Panc1 (cell line): ENCODE data around the gene FSIP1. TPM values are rescaled to one million over a fixed set of nuclear protein-coding genes. Genes with fewer than 3 reads are reported as not detected.

Experiments used
- ATAC-seq: fragments of 200-7000 bp; cut with Tn5 transposase; 2 replicates; pipeline ENCODE4 v1.9.1; 2020; ENCODE audit warnings: mild to moderate bottlenecking, moderate library complexity
- BruUV-seq: library from RNA; stranded (reverse); fragments of 400-500 nt; replicated peaks from 2 replicates; lab custom pipeline; 2021; lab: Mats Ljungman, UMichigan
- CTCF ChIA-PET: fragments of 300-600 bp; sonication (Branson Sonifier 250); formaldehyde crosslinking; loops from one replicate; lab custom pipeline; 2022; ENCODE audit warnings: antibody characterized with exemption; lab: Charles Lee
- POLR2A ChIA-PET: fragments of 300-600 bp; sonication (Branson Sonifier 250); formaldehyde crosslinking; loops from one replicate; lab custom pipeline; 2022; ENCODE audit warnings: antibody characterized with exemption; lab: Charles Lee
- DNase-seq: peaks from one replicate; pipeline ENCODE4 v3.0.0-alpha.2; 2010; ENCODE audit warnings: low read depth, low spot score
- H3K27ac ChIP-seq: 2 replicates; pipeline ENCODE4 v1.5.1; 2011; ENCODE audit warnings: mild to moderate bottlenecking, low read length, inconsistent platforms
- H3K27me3 ChIP-seq: fragments of 200-500 bp; sonication (Bioruptor generic); 2 replicates; pipeline ENCODE4 v1.6.0; 2014; ENCODE audit warnings: low read length, inconsistent platforms; ENCODE audit not compliant: control insufficient read depth, insufficient read depth
- H3K36me3 ChIP-seq: fragments of 200-500 bp; sonication (Bioruptor generic); 2 replicates; pipeline ENCODE4 v1.5.1; 2014; ENCODE audit warnings: inconsistent platforms, mild to moderate bottlenecking, low read length, moderate library complexity; ENCODE audit not compliant: control insufficient read depth, insufficient read depth
- H3K4me1 ChIP-seq: 2 replicates; pipeline ENCODE4 v1.5.1; 2011; ENCODE audit warnings: inconsistent platforms, mild to moderate bottlenecking, low read length, moderate library complexity; ENCODE audit not compliant: control insufficient read depth, insufficient read depth
- H3K4me3 ChIP-seq, 2 experiments: 2 replicates each; pipeline ENCODE4 v1.5.1; 2011 to 2012; ENCODE audit warnings: low read depth in 2 of 2, low read length in 2 of 2, mild to moderate bottlenecking in 2 of 2, inconsistent platforms in 1 of 2, moderate library complexity in 1 of 2
- H3K9me3 ChIP-seq: fragments of 200-500 bp; sonication (Bioruptor generic); 2 replicates; pipeline ENCODE4 v1.5.1; 2014; ENCODE audit warnings: low read depth, mild to moderate bottlenecking, inconsistent platforms, low read length, moderate library complexity; ENCODE audit not compliant: control insufficient read depth, insufficient read depth
- POLR2AphosphoS5 ChIP-seq: IDR thresholded peaks from 2 replicates; pipeline ENCODE4 v1.6.1; 2012; ENCODE audit warnings: mild to moderate bottlenecking, low read depth, low read length, moderate library complexity
- SIN3A ChIP-seq: IDR thresholded peaks from 2 replicates; pipeline ENCODE4 v1.6.1; 2012; ENCODE audit warnings: low read depth, mild to moderate bottlenecking, low read length, moderate library complexity, borderline replicate concordance; ENCODE audit not compliant: insufficient read depth
- TCF7L2 ChIP-seq: IDR thresholded peaks from 2 replicates; pipeline ENCODE4 v1.6.1; 2011; ENCODE audit warnings: mild to moderate bottlenecking, low read depth, low read length, inconsistent platforms
- in situ Hi-C: cut with HindIII; loops from 2 replicates; pipeline ENCODE4 v1.10.0; 2016; ENCODE audit warnings: low sequenced_read_pairs, low pct_unique_long_range_greater_than_20kb
- intact Hi-C: fragments of 100-400 bp; cut with micrococcal nuclease; formaldehyde crosslinking; loops from one replicate; pipeline ENCODE4 v1.10.0; 2022; ENCODE audit not compliant: unreplicated experiment
- total RNA-seq: library from RNA; stranded (reverse); gene quantifications from one replicate; pipeline ENCODE4 v1.2.1, GENCODE V29; 2021; ENCODE audit not compliant: unreplicated experiment
- TF ChIP-seq, protein P1 (sequence below): fragments of 450-650 bp; IDR thresholded peaks from 2 replicates; pipeline ENCODE4 v1.5.1; 2017; ENCODE audit warnings: mild to moderate bottlenecking
- TF ChIP-seq, protein P2 (sequence below), 2 experiments: IDR thresholded peaks; 2 replicates each; pipeline ENCODE4 v1.6.1; 2011 to 2012; ENCODE audit warnings: low read depth in 2 of 2, control low read depth in 1 of 2, low read length in 1 of 2, mild to moderate bottlenecking in 1 of 2, moderate library complexity in 1 of 2; ENCODE audit not compliant: insufficient read depth in 1 of 2

The FSIP1 gene
- total RNA-seq, 1 experiment from 2014 or later = 1.4 TPM

DNA sequence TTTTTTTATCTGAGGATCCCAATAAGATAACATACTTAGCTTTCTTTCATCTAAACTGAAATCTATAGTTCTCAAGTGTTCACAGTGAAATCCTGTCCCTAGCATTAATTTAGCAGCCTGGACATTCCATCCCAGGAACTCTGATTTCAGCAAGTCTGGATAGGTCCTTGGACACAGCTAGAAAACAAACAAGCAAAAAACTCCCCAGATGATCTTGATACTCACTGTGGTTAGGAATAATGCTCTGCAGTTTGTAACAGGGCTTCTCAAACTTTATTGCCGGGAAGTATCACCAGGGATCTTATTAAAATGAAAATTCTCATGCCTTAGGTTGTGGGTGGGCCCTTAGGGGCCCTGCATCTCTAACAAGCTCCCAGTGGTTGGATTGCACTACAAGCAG is 177.5 kb downstream of the FSIP1 start:
- no peaks in the 10 kb centered on the region for H3K27me3 ChIP-seq
- H3K4me3 ChIP-seq = no peak overlapping the region
- no peaks in the 10 kb centered on the region for H3K4me1 ChIP-seq
- ChIA-PET CTCF (no interaction called here), POLR2A (no interaction called here)
- ATAC-seq (no peak), DNase-seq (no peak)
- in situ Hi-C loops (no loop called here), intact Hi-C loops (no loop called here)
- H3K27ac ChIP-seq = no peak overlapping the region
- no peaks in the 10 kb centered on the region for H3K9me3 ChIP-seq
- no TSS peak for BruUV-seq
- no peaks in the 10 kb centered on the region for H3K36me3 ChIP-seq
- TF ChIP-seq TCF7L2 (no peak), POLR2AphosphoS5 (no peak), SIN3A (no peak)
- TF ChIP-seq, protein P1, sequence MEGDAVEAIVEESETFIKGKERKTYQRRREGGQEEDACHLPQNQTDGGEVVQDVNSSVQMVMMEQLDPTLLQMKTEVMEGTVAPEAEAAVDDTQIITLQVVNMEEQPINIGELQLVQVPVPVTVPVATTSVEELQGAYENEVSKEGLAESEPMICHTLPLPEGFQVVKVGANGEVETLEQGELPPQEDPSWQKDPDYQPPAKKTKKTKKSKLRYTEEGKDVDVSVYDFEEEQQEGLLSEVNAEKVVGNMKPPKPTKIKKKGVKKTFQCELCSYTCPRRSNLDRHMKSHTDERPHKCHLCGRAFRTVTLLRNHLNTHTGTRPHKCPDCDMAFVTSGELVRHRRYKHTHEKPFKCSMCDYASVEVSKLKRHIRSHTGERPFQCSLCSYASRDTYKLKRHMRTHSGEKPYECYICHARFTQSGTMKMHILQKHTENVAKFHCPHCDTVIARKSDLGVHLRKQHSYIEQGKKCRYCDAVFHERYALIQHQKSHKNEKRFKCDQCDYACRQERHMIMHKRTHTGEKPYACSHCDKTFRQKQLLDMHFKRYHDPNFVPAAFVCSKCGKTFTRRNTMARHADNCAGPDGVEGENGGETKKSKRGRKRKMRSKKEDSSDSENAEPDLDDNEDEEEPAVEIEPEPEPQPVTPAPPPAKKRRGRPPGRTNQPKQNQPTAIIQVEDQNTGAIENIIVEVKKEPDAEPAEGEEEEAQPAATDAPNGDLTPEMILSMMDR = no peak
- TF ChIP-seq, protein P2, sequence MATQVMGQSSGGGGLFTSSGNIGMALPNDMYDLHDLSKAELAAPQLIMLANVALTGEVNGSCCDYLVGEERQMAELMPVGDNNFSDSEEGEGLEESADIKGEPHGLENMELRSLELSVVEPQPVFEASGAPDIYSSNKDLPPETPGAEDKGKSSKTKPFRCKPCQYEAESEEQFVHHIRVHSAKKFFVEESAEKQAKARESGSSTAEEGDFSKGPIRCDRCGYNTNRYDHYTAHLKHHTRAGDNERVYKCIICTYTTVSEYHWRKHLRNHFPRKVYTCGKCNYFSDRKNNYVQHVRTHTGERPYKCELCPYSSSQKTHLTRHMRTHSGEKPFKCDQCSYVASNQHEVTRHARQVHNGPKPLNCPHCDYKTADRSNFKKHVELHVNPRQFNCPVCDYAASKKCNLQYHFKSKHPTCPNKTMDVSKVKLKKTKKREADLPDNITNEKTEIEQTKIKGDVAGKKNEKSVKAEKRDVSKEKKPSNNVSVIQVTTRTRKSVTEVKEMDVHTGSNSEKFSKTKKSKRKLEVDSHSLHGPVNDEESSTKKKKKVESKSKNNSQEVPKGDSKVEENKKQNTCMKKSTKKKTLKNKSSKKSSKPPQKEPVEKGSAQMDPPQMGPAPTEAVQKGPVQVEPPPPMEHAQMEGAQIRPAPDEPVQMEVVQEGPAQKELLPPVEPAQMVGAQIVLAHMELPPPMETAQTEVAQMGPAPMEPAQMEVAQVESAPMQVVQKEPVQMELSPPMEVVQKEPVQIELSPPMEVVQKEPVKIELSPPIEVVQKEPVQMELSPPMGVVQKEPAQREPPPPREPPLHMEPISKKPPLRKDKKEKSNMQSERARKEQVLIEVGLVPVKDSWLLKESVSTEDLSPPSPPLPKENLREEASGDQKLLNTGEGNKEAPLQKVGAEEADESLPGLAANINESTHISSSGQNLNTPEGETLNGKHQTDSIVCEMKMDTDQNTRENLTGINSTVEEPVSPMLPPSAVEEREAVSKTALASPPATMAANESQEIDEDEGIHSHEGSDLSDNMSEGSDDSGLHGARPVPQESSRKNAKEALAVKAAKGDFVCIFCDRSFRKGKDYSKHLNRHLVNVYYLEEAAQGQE (IDR thresholded peaks at IDR 0.05; ENCODE audit: insufficient read depth in 1 of 2, low read depth in 2 of 2, low read length in 1 of 2) = no peak

DNA sequence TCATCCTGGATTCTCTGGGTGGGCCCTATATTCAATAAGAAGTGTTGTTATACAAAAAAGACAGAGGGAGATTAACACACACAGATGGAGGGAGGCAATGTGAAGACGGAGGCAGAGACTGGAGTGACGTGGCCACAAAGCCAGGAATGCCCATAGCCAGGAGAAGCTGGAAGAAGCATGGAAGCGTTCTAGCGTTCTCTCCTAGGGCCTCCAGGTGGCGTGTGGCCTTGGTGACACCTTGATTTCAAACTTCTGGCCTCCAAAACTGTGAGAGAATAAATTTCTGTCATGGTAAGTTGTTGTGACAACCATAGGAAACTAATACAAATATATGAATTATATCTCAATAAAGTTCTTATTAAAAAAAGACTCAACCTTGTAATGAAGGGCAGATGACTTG is 180.5 kb downstream of the FSIP1 start:
- Histone ChIP-seq H3K27me3 (no peaks in the 10 kb centered on the region), H3K36me3 (no peaks in the 10 kb centered on the region), H3K4me1 (no peaks in the 10 kb centered on the region), H3K27ac (no peak overlapping the region), H3K4me3 (no peak overlapping the region), H3K9me3 (no peaks in the 10 kb centered on the region)
- CTCF ChIA-PET = no interaction called here
- DNase-seq = no peak
- intact Hi-C loops = no loop called here
- POLR2A ChIA-PET = no interaction called here
- BruUV-seq = no TSS peak
- ATAC-seq = no peak; the same call in 1 of the 2 replicates
- in situ Hi-C loops = no loop called here
- TF ChIP-seq, protein P1 = peak; percentile 48
- TF ChIP-seq, protein P2 (IDR thresholded peaks at IDR 0.05; ENCODE audit: insufficient read depth in 1 of 2, low read depth in 2 of 2, low read length in 1 of 2) = no peak
